ENCODE data around the gene IL23A. TPM values are rescaled to one million over a fixed set of nuclear protein-coding genes. Genes with fewer than 3 reads are reported as not detected.

Gene IL23A
- total and polyA plus RNA-seq, 2 of the 13 experiments (the other 11 are each of a cell fraction or from before 2014, with no cell fraction given) = 0.33 to 0.35 TPM

- TF ChIP-seq ZNF607 (CRISPR knock-in tag; IDR thresholded peaks at IDR 0.05; ENCODE audit: borderline replicate concordance) = 0 out of 2 replicates have a peak, but pooled peaks have one; percentile 58
- peak; percentile 94 for TF ChIP-seq SAP130 (CRISPR knock-in tag; IDR thresholded peaks at IDR 0.05; ENCODE audit: low read depth)
- TF ChIP-seq ZSCAN20 (CRISPR knock-in tag; IDR thresholded peaks at IDR 0.05; ENCODE audit: borderline replicate concordance) = no peak
- peak; percentile 76 for TF ChIP-seq TAF1 (CRISPR knock-in tag; IDR thresholded peaks at IDR 0.05)
- no peak; the same call in none of the 2 replicates for TF ChIP-seq NR2F6 (IDR thresholded peaks at IDR 0.05)
- peak; percentile 27; the same call in 1 of the 2 replicates for TF ChIP-seq NR2F6 (CRISPR knock-in tag; IDR thresholded peaks at IDR 0.05)
- no peak for TF ChIP-seq NFAT5 (CRISPR knock-in tag; IDR thresholded peaks at IDR 0.05)
- no peak for TF ChIP-seq RFX1 (IDR thresholded peaks at IDR 0.05)
- TF ChIP-seq, protein P1, sequence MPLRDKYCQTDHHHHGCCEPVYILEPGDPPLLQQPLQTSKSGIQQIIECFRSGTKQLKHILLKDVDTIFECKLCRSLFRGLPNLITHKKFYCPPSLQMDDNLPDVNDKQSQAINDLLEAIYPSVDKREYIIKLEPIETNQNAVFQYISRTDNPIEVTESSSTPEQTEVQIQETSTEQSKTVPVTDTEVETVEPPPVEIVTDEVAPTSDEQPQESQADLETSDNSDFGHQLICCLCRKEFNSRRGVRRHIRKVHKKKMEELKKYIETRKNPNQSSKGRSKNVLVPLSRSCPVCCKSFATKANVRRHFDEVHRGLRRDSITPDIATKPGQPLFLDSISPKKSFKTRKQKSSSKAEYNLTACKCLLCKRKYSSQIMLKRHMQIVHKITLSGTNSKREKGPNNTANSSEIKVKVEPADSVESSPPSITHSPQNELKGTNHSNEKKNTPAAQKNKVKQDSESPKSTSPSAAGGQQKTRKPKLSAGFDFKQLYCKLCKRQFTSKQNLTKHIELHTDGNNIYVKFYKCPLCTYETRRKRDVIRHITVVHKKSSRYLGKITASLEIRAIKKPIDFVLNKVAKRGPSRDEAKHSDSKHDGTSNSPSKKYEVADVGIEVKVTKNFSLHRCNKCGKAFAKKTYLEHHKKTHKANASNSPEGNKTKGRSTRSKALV (CRISPR knock-in tag; IDR thresholded peaks at IDR 0.05) = 0 out of 2 replicates have a peak, but pooled peaks have one; percentile 24
- TF ChIP-seq LCORL (IDR thresholded peaks at IDR 0.05) = no peak
- TF ChIP-seq LCORL (CRISPR knock-in tag; IDR thresholded peaks at IDR 0.05) = peak; percentile 45; the same call in 1 of the 2 replicates
- TF ChIP-seq THRA (CRISPR knock-in tag; IDR thresholded peaks at IDR 0.05; ENCODE audit: borderline replicate concordance) = 0 out of 2 replicates have a peak, but pooled peaks have one; percentile 19
- TF ChIP-seq, protein P2, sequence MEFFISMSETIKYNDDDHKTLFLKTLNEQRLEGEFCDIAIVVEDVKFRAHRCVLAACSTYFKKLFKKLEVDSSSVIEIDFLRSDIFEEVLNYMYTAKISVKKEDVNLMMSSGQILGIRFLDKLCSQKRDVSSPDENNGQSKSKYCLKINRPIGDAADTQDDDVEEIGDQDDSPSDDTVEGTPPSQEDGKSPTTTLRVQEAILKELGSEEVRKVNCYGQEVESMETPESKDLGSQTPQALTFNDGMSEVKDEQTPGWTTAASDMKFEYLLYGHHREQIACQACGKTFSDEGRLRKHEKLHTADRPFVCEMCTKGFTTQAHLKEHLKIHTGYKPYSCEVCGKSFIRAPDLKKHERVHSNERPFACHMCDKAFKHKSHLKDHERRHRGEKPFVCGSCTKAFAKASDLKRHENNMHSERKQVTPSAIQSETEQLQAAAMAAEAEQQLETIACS (CRISPR knock-in tag; IDR thresholded peaks at IDR 0.05) = 0 out of 2 replicates have a peak, but pooled peaks have one; percentile 19
- 0 out of 2 replicates have a peak, but pooled peaks have one; percentile 58 for TF ChIP-seq BORCS8-MEF2B (CRISPR knock-in tag; IDR thresholded peaks at IDR 0.05)
- no peak for TF ChIP-seq ZNF234 (CRISPR knock-in tag; conservative IDR thresholded peaks at IDR 0.05)
- 0 out of 2 replicates have a peak, but pooled peaks have one; percentile 12 for TF ChIP-seq HMG20A (CRISPR knock-in tag; IDR thresholded peaks at IDR 0.05; ENCODE audit: borderline replicate concordance)
- TF ChIP-seq FOXK1 (CRISPR knock-in tag; IDR thresholded peaks at IDR 0.05; ENCODE audit: borderline replicate concordance, low read depth) = no peak; the same call in 1 of the 2 replicates
- no peak for TF ChIP-seq ZFP90 (CRISPR knock-in tag; IDR thresholded peaks at IDR 0.05; ENCODE audit: borderline replicate concordance)
These were observed 21.4 kb downstream of the IL23A start, which contains the start of gene STAT2 (continued) for GRCh38 chr12:56359851-56360767.

All from HepG2 (cell line).